Measurements from ENCODE around the gene LTA4H.
A peak's percentile ranks its signal among the peaks of the same experiment; 100 is the strongest.

LTA4H gene

DNA sequence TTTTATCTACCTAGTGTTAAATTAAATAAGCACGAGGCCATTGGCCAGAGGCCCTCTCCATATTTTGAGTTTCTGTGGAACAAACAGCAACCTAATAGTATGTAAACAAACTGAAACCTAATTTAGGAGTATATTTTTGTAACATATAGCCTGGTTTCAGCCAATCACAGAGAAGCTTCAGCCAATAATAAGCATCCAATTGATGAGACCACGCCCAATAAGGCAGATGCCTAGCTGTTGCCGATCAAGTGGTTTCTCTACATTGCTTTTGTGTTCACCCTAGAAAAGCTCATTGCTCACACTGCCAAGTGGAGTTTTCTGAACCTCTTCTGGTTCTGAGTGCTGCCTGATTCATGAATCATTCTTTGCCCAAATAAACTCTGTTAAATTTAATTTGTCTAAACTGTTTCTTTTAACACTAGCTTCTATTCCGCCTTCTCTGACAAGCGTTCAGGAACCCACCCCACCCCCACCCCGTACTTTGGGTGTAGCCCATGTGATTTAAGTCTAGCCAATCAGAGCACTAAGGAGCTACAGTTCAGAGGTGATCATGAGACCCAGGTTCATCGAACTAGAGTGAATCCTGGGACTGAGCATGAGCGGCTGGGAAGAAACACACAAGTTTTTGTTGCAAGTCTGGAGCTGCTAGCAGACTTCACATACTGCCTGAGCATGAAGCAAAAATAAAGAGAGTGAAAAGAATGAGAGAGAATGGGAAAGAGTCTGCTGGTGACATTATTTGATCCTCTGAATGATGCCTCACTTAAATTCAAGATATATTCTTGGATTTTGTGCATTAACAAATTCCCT, 21.5 kb upstream of the LTA4H start:
- no peak for DNase-seq

DNA sequence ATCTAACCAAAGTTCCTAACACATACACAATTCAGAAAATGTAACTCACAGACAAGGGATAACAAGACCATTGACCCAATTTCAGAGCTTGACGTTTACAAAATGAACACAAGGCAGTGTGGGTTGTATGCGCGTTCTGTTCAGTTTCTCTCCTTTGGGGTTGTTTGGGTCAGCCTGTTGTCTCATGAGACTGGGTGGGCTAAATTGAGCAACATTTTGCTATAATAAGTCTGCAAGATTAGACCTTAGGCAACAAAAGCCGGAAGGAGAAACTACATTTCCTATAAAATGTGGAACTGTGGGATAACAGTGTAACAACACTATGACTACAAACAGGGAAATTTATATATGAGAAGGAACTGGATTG, 18.8 kb upstream of the LTA4H start:
- DNase-seq = no peak

DNA sequence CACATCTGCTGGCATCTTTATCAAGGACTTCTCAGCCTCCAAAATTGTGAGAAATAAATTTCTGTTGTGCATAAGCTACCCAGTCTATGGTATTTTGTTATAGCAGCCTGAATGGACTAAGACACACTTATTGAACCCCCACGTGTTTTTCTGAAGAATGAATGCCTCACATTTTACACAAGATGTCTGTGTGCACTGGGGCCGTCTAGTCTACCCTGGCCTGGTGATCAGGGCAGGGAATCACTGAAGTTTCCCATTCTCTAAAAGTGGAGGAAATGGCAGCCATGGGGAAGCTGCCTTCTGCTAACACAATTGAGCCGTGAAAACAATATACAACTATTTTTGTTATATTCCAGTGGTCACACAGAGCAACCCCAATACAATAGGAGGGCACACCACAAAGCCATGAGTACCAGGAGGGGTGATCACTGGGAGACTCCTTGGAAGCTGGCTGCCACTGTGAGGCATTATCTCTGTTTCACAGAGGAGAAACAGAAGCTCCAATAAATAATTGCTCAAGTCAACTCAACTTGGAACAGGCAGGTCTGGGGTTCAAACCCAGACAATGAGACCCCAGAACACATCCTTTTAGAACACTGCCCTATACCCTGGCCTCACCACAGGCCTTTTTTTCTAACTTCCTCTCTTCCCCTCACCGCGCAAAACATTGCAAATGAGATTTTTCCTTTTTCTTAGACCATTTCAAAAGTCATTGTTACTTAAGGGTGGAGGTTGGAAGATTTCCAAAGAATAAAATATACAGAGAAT, 18.3 kb upstream of the LTA4H start:
- no peak for DNase-seq

DNA sequence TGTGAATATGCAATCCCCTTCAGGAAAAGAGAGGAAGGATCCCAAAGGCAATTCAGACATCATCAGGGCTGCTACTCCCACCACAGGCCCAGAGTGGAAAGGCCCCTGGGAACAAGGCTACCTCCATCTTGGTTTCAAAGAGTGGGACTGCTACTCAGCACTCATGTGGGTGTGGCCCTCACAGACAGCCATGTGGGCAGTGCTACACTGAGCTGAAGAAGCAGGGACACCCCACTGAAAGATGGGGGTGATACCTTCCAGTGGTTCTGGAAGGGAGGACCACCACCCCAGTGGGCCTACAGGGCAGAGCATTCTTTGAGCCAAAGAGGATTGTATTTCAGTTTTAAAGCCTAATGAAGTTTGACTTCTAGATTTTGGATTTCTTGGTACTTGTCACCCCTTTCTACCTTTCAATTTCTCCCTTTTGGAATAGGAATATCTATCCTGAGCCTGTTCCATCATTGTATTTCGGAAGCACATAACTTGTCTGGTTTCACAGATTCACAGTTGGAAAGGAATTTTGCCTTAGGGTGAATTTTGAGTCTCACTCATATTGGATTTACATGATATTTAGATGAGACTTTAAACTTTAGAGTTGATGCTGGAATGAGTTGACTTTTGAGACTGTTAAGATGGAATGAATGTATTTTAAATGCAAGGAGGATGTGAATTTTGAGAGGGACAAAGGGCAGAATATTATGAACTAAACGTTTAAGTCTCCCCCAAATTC, 16.5 kb upstream of the LTA4H start:
- DNase-seq = no peak

DNA sequence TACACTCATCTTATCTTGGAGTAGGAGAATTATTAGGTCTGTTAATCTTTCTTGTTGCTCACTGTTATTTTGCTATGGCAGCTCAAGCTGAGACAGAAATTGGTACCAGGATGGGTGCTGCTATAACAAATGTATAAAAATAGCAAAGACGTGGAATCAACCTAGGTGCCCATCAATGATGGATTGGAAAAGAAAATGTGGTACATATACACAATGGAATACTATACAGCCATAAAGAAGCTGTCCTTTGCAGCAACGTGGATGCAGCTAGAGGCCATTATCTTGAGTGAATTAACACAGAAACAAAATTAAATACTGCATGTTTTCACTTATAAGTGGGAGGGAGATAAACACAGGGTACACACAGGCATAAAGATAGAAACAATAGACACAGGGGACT, 14.8 kb upstream of the LTA4H start:
- no peak for DNase-seq

DNA sequence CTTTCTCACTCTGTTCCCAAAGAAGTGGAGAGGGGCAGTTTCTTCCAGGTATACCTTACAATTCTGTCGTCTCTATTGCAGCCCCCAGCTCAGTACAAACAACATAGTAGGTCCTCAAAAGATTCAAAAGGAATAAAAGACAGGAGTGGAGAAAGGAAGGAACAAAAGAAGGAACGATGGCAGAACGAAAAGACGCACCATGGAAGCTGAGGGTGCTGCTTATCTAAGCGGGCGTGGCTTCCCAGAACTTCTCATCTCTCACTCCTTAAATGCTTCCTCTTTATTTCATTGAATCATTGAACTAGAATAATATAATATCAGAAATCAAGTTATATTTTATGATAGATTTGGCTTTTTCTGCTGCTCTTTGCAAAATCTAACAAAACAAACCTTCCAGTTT, 13.7 kb upstream of the LTA4H start:
- DNase-seq = no peak

DNA sequence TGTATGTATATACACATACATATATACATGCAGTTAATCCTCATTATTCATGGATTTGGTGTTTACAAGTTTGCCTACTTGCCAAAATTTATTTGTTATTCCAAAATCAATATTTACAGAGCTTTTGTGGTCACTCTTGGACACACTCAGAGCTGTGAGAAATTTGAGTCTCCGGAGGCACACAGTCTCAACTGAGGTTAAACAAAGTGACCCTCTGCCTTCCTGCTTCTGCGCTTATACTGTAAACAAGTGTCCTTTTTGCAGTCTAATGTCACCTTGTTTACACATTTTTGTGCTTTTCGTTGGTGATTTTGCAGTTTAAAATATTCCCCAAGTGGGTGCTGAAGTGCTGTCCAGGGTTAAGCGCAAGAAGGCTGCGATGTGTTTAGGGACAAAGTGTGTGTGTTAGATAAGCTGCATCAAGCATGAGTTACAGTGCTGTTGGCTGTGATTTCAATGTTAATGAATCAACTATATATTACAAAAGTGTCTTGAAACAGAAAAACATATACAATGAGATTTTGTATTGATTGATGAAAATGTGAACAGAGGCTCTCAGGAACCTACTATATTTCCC, 13.1 kb upstream of the LTA4H start:
- no peak for DNase-seq

DNA sequence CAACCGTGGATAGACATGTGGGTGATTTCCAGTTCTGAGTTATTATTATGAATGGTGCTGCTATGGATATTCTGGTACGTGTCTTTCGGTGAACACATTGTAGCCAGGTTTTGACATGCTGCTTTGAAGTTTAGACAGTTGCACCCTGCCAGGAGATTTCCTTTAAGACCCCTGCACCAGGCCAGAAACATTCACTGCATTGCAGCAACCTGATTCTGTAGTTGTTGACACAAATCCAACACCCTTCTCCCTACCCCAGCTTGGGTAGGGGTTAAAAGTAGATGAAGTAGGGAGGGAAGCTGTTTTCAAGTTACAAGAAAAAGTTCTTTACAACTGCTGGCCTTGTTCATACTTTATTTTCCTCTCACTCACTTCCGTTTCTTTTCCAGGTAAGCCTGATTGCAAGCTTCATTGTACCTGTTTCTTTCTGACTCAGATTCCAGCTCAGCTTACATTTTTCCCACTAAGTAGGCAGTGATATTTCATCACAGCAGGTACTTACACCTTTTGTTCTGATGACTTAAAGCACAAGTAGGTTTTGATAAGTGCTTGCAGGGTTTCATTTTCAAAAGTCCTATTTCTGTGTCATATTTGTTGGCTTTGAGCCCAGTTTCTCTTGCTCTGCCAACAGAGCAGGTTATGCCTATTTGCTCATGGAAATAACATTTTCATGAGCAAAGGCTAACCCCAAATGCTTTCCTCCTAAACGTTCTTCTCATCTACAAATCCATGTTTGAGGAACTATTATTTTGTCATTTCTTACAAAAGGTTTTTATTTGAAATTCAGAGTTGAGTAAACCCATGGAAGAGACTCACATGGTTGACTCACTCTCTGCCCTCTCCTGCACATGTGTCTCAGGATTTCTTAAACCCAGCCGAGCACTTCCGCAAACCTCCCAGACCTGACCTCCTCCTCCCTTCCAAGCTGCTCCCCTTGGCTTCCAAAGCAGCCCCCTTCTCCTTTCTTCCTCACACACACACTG, 12.1 kb upstream of the LTA4H start:
- peak; percentile 32 for DNase-seq

DNA sequence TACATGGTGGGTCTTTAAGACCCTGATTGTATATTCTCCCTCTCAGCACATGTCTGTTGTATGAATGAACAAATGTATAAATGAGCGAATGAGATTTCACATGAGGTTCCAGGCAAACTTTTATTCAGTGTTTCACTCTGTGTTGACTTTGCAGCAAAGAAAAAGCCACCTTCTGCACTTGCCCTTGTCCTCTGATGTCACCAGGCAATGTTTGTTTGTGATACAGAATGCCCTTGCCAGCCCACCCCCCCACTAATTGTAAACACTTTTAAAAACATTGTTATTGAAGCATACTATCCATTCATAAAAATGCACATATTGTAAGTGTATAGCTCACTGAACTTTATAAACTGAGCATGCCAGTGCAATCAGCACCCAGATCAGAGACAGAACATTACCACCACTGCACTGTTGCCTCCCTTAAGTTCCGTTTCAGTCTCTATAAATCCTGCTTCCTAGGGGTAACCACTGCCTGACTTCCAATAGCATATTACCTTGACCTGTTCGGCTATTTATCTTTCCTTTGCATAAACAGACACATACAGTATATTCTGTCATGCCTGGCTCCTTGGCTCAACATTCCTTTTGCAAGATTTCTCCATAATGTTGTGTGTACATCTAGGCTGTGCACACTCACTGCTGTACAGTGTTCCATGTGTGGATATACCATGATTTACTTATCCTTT, 11.3 kb upstream of the LTA4H start:
- no peak for DNase-seq

DNA sequence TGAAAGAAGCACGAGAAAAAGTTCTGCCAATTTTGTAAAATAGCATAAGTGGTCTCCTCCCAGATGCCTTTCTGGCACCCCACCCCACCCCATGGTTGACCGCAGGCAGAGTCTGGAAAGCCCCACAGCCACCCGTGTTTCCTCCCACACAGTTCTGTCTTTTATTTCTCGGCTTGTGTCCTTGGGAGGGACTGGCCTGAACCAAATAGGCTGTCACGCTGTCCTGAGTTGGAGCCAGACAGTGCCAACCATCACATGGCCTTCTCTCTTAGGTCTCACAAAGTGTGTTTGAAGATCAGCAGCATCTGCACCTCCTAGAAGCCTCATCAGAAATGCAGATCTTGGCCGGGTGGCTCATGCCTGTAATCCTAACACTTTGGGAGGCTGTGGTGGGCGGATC, 10.2 kb upstream of the LTA4H start:
- DNase-seq = peak; percentile 50

DNA sequence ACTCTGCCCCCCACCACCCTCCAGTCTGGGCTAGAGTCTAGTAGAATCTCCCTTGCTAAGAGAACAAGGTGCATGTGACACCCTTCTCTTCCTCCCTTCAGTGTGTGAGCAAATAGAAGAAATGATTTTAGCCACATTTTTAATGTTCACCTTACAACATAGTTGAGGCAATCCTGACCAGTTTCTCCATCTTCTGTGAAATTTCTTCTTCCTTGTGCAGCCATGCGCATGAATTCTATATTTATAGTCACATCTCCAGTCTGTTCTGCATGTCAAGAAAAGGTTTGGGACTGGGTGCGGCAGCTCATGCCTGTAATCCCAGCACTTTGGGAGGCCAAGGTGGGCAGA, 9.5 kb upstream of the LTA4H start:
- DNase-seq = no peak

DNA sequence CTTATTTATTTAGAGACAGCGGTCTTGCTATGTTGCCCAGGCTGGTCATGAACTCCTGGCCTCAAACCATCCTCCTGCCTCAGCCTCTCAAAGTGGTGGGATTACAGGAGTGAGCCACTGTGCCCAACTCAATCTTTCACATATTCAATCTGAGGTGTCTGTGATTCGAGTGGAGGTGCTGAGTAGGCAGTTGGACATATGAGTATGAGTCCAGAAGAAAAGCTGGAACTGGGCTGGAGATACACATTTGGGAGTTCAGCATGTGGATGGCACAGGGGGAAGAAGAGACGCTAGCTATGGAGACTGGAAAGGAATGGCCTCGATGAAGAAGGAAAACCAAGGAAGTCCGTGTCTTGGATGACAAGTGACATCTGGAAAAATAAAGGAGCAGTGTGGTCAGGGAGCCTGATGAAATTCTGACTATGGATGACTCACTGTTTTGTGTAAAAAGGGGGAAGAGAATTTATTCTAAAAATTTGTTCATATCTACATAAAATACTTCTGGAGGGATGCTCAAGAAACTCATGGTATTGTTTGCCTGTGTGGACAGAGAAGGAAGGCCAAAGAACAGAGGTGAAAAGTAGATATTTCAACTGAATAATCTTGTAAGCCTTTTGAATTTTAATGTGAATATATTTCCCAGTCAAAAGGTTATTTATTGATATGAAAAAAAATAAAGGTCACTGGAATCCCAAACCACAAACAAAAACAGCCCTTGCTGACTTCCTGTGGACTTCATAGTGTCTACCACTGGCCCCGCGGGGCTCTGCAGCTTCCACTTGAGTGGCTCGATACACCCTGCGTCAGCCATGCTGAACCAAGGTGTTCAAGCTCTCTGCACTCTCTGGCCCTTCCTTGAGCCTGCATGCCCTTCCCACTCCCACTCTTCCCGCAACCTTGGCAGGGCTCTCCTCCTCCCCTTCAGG, 8.9 kb upstream of the LTA4H start:
- DNase-seq = no peak

DNA sequence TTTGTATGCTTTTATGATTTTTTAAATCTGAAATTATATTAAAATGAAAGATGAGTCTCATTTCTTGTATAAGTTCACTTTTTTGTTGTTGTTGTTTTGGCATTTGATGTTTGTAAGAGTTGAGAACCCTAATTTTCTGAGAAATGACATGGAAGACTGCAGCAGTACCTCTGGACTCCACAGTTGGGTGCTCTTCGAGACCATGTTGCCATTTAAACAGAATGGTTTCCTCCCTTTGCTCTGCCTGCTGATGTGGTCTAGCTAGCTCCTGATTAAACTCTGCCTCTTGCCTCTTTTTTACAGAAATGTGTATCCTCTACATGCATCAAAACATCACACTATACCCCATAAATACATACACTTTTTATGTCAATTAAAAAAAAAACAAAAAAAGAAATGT, 5.8 kb upstream of the LTA4H start:
- no peak for DNase-seq

DNA sequence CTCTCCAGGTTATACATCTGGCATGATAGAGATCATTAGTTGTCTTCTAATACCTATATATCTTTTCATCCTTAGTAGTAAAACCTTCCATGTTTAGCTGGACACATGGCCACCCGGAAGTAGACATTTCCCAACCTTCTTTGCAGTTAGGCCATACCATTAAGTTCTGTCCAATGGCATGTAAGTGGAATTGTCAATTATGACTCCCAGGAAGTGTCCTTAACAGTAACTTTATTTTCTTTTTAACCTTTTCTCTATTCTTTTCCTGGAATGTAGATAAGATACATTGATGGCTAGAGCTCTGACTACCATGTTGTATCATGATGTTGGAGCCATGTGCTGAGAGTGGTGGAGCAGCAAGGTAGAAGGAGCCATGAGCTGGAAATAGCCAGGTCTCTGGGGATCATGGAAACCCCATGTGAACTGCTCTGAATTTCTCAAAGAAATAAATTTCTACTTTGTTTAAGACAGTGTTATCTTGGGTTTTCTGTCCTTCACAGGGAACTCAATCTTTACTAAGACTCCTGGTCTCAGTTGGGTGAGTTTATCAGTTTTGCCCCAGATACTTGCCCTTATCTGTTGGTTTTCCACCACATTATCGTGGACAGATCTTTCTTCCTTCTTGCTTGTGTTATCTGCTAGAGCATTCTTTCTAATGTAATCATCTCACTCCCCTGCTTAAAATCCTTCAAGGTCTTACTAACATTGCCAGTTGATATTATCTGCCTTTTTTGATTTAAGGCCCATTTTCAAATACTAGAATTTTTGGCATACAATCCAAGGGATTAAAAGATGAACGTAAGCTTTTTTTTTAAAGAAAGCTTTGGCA, 5.1 kb upstream of the LTA4H start:
- no peak for DNase-seq

DNA sequence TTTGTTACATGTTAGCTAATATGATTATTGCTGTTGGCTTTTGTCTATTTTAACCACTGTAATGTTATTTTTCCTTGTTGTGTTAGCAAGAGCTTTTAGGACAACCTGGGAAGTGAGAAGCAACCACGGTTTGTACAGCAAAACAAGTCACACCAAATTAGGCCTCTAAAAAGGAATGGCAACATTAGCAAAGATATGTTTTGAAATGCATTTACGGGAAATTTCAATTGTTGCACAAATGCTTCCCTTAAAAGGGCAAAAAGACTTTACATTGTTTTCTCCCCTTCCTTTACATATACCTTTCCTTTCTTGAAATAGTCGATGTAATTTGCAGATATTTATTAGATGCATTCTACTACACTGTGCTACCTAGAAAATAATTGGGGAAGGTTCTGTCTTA, 4.1 kb upstream of the LTA4H start:
- no peak for DNase-seq

DNA sequence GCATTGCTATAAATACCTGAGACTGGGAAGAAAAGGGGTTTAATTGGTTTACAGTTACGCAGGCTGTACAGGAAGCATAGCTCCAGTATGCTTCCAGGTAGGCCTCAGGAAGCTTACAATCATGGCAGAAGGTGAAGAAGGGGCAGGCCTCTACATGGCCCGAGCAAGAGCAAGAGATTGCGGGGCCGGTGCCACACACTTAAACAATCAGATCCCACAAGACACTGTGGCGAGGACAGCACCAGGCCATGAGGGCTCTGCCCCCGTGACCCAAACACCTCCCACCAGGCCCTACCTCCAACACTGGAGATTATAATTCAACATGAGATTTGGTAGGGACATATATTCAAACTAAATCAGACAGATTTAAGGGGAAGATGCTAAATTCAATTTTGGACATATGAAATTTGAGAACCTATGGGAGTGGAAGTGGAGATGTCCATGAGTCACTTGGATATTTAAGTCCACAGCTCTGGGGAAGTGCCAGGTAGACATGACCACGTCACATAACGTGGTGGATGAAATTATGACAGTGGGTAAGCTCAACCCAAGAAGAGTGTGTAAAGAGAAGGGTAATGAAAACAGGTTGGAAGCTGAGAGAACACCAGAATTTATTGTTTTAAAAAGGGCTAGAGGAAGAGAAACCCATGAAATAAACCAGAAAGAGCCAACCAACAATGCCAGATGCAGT, 1.5 kb upstream of the LTA4H start:
- no peak for DNase-seq

DNA sequence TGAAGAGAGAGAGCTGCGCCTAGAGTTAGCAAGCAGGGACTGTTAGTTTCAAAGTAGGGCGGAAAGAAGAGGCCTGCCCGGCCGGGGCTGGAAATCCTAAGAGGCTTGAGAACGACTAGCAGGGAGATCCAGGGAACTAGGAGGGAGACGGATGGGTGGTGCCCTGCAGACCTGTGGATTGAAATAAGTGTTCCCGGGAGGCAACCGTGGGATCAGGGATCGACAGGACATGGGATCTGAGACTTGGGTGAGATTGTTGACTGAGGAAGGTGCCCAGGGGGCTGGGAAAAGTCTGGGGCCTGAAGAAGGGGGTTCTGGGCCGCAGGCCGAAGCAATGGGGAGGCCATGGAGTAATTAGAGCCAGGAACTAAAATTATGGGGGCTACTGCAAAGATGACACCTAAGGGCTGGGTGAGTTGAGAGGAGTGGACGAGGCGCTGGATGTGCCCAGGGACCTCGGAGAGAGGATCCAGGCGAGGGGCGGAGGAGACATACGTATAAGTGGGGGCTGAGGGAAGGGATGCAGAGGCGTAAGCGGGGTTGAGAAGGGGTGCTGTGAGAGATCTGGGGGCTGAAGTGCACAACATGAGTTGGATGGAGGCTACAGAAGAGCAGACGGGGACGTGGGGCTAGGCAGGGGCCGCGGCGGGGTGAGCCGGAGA, 635 bp downstream of the LTA4H start:
- DNase-seq = no peak

All from CD4-positive, alpha-beta T cell treated with Interleukin-12 subunit alpha and Interleukin-12 subunit beta, for 1 hour (primary cell).